ENCODE measurements around the gene PSMB9.

- TF ChIP-seq CTCF (IDR thresholded peaks at IDR 0.05; ENCODE audit: poor library complexity) (no peak), EZH2 (IDR thresholded peaks at IDR 0.05; ENCODE audit: borderline replicate concordance) (no peak), EZH2phosphoT487 (IDR thresholded peaks at IDR 0.05; ENCODE audit: low read depth, severe bottlenecking, unreplicated experiment) (no peak)
Measured at GRCh38 chr6:32842690-32843089, 11.3 kb upstream of the PSMB9 start.
